ENCODE results near the gene MAPRE3.
A peak's percentile ranks its signal among the peaks of the same experiment; 100 is the strongest.
"Not testable (repeated sequence)": the region's sequence is repeated elsewhere in the genome, so short reads cannot be mapped to it uniquely, and the experiment has no call there.

Gene MAPRE3
- total RNA-seq, result 2.2 to 5.2 (median 3.6) reads per million in 4 donors

DNA sequence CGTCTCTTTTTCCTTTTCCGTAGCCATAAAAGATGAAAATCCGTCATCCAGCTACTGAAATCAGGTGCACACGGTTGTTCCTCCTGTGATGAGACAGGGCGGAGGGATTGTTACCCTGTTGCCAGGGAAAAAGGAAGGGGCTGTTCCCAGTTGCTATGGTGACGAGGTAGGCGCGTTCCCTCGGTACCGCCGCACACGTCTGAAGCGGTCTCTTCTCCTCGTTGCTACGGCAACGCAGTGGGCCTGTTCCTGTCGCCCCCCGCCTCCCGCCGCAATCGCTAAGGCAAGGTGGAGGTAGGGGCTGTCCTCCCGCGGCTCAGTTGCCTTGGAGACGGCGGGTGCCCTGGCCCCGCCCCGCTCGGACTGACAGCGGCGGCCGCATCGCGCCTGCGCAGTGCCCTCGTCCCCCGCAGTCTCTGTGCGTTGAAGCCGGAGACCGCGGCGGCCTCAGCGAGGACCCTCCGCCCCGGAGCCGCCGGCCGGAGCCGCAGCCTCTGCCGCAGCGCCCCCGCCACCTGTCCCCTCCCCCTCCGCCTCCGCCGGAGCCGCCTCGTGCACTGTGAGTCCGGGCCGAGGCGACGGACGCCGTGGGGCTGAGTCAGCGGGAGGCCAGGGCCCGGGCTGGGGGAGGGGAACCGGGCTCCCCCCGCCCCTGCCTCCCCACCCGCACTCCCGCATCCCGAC lies at the start of gene MAPRE3:
Gene MAPRE3 (plus strand): TSS at position 394 of the 684 bp plus-strand sequence. CDS start 51,582 bp downstream, outside the sequence.
- DNase-seq, result peak; percentile 67 to 85 (median 78)

DNA sequence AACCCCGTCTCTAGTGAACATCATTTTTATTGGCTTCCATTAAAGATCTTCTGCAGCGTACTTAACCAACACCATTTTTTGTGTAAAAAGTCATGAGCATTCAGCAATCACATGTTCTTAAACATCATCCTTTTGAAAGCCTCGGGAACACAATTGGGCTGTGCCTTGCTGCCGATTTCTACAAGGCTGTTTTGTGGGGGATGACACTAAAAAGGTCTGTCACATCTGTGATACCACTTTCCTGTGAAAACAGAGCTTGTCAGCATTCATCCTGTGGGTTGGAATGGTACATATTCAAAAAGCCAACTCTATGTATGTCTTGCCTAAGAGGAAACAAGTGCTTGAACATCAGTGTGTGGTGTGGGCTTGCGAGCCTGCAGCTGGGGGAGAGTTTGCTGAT lies 49.1 kb upstream of the MAPRE3 start:
- no peak for DNase-seq

DNA sequence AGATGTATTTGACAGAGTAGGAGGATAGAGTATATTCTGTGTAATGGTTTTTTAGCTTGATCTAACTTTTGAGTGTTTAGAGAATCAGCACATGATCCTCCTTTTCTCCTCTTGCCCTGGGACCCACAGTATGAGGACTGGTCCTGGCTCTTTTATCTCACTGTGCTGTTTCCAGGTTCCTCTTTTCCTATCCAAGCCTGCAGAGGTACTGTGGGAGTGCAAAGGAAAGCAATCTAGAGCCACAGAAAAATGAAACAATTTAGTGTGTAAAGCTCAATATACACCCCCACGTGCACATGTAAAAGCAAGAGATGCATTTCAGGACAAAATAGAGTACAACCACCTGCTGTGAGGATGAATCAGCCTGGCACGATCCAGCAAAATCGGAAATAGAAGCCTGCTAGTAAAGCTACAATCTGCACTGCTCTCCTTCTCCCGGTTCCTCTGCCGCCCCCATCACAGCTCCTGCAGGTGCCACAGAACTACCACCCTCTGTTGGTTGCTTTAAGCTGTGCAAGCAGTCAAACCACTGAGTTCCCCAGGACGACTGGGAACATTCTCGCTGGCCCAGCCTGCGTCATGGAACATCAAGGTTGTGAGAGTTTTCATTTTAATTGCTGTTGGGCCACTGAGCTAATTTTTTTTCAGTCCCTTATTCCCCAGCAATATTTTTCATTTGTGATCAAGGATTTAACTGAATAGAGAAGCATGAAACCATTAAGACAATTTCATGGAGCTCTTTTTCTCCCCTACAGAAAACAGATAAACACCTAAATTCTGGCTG lies 47.8 kb upstream of the MAPRE3 start:
- DNase-seq, result peak in 3 of 5 donors; percentile 8 to 22 (median 8)

DNA sequence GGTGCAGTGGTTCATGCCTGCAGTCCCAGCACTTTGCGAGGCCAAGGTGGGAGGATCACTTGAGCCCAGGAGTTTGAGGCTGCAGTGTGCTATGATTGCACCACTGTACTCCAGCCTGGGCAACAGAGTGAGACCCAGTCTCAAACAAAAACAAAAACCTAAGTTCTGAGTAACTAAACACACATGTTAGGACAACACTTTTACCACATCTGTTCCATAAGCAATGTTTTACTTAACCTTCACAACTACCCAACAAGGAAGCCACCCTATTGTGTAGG lies 47.3 kb upstream of the MAPRE3 start:
- not testable (repeated sequence) for DNase-seq

DNA sequence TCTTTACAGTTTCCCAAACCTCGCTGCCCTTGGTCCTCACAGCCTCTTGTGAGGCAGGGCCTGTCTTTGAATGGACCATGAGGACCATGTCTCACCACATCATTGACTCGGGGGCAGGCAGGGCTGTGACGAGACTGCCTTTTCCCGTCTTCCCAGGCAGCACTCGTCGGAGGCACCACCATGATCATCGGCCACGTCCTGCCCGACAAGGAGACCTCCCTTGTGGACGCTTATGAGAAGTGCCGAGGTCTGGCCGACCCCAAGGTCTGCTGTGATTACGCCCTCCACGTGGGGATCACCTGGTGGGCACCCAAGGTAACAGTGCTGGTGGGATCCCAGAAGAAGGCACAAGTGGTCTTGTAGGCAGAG lies 45.7 kb upstream of the MAPRE3 start:
- DNase-seq, result no peak

DNA sequence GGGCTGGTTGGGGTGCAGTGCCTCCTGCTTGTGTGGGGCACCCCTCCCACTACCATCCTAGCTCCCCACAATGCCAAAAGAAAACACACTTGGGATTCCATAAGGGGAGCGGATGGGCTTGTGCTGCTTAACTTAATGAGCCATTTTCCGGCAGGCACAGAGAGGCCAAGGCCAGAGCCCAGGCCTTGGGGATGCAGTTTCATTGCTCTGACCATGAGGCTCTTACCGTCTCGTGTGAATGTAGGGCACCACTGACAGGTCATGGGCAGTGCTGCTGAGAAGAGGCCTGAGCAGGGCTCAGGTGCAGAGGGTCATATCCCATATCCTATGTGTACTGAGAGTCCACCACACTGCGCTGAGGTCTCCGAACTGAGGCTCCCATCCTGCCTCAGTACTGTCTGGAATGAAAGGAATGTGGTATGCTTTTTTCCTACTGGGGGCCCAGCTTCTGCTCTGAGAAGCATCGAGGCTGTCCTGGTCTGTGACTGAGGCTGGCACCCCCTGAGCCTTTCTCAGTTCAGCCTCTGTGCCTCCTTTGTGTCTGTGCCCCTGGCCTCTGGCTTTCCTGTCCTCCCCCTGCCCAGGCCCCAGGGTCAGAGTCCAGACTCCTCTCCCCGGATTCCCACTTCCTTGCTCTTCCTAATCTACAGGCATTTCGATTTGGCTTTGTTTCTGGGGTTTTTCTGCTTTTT lies 45.2 kb upstream of the MAPRE3 start:
- DNase-seq, result no peak

DNA sequence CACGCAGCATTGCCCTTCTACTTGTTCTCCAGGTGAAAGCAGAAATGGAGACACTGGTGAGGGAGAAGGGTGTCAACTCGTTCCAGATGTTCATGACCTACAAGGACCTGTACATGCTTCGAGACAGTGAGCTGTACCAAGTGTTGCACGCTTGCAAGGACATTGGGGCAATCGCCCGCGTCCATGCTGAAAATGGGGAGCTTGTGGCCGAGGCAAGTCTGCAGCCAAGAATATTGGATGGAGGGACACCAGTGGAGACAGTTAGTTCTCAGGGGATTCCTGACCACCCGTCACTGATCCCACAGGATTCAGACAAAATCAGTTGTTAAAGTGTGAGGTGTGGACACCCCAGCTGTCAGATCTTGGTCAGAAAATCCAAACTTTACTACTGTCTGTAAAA lies 43.2 kb upstream of the MAPRE3 start:
- no peak for DNase-seq

DNA sequence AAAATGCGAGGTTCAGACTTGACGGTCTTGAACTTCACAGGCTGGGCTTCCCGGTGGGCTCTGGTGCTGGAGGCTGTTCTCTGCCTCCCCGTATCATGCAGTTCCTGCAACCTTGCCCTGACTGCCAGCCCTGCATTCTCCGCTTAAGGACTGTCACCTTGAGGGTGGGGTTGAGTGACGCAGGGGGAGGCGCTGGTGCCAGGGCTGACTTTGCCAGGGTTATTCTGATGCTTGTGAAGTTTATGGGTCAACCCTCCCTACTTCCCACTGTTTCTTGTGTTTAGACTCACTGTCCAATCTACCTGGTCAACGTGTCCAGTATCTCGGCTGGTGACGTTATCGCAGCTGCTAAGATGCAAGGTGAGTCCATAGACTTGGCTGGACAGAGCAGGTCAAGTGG lies 37.5 kb upstream of the MAPRE3 start:
- DNase-seq, result no peak

DNA sequence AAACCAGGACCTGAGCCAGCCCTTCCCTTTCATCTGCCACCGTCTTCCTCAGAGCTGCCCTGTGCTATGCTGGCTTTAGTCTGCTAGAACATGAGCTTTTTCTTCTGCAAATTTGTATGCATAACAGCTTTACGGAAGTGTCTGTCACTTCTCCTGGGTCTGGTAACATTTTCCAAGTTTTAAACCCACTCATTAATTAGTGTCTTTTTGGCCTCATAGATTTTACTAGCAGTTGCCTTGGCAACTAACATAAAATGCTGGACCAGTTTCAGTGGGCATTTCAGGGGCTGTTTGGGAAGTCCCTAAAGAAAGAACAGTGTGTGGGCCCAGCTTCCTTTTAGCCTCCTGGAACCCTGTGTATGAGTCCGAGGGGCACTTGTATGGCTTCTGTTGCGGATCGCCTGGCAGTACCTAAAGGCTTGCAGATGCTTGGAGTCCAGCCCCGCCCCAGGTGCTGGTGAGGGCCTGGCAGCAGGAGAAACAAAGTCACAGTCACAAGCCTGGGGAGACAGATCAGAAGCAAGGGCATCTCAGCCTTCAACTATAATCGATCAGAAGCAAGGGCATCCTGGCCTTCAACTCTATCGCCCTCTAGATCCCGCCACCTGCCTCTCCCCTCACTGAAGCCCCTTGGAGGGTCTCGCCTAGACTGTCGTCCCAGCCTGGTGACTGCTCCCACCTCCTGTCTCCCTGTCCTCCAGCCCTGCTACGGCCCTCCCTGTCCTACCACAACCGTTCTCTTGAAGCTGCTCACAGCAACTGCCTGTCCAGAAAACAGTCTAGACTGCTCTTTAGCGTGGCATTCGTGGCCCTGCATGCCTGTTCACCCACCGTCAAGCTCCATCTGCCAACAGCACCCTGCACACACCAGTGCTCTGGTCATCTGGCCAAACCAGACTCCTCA lies 36.8 kb upstream of the MAPRE3 start:
- DNase-seq, result no peak

DNA sequence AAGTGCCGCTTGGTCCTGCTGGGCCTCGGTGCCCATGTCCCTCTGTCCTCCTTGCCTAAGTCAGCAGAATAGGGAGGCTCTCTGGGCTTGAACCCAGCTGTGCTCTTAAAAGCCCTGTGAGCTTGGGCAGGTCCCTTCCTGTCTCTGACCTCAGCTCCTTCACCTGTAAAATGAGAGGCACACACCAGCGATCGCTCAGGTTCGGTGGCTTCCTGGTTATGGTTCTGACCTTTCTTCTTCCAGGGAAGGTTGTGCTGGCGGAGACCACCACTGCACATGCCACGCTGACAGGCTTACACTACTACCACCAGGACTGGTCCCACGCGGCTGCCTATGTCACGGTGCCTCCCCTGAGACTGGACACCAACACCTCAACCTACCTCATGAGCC lies 36.1 kb upstream of the MAPRE3 start:
- no peak for DNase-seq

DNA sequence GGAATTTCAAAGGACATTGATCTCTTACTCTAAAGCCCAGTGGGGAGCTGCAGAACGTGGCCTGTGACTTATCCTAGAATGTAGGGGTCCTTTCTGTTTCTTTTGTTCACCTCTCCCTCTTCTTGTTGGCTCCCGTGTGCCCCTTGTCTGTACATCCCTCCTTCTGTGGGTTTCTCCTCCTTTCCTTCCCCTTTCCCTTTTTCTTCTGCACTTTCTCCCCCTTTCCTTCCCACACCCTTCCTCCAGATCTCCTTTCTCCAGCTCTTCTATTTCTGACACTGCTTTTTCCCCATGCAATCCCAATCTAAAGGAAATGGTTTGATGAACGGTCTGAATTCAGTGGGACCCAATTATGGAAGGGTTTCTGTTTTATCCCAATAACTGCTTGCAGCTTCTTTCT lies 35.5 kb upstream of the MAPRE3 start:
- no peak for DNase-seq

DNA sequence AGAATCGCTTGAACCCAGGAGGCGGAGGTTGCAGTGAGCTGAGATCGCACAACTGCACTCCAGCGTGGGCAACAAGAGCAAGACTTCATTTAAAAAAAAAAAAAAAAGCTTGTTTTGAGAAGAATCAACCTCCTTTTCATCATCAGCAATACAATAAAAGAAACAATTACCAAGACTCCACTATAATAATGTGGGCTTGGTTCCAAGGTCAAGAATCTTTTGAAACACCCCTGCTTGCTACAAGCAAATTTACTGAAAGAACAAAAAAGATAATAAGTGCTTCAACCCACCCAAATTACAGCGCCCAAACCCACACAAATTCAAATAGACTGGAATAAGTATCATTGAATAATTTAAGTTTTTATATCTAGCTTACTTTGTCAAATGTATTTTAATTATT lies 33.6 kb upstream of the MAPRE3 start:
- DNase-seq, result no peak

DNA sequence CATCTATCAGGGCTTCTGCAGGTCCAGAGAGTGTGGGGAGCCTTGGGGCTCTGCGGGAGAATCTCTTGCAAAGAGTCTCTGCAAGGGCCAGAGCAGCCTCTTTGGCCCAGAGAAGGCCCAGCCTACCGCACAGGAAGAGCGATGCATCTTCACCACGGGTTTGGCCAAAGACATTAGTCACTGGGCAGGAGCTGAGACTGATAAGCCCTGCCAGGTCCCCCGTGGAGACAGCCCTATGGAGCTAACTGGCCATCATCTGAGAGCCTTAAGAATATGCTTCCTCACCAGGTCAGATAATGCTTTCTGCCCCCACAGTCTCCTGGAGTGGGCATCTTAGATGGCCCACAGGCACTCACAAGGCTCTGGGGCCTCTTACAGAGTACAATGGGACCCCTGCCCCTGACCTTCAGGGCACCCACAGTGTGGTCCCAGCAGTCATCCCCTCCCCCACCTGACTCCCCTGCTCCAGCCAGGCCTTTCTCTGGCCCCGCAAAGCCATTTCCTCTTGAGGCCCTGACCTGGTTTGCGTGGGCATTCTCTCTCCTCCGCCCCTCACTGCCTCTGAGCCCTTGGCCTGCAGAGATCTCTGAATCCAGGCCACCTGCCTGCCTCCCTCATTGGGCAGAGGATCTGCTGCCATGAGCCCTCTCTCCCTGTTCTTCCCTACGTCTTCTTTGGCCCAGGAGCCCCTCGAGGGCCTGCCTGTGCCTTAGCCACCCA lies 31.9 kb upstream of the MAPRE3 start:
- DNase-seq, result no peak

DNA sequence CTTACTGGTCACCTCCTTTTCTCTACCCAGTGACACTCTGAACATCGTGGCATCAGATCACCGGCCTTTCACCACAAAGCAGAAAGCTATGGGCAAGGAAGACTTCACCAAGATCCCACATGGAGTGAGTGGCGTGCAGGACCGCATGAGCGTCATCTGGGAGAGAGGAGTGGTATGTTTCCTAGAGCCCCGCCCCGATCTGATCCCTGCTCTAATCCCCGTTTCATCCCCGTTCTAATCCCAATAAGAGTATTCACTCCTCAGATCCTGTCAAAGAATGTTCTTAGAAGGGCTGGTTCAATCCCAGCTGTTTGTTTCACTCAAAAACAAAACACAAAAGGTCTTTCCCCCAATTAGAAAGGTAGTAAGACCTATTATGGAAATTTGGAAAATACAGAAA lies 30.4 kb upstream of the MAPRE3 start:
- no peak for DNase-seq

DNA sequence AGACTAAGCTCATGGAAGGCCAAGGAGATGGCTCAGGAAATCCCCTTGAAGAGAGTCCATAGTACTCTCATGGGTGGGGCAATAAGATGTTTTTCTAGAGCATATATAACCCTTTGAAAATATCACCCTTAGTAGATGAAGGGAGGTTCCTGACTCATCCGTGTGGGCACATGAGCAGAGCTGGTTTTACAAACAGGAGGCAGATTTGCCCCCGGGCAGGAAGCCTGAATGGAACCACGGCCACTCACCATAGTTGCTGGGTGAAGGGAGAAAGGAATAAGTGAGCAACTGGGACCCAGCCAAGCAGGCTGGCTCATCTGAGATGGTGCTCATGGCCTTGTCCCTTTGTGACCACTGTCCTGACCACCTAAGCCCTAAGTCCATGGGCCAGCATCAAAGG lies 29.0 kb upstream of the MAPRE3 start:
- no peak for DNase-seq

DNA sequence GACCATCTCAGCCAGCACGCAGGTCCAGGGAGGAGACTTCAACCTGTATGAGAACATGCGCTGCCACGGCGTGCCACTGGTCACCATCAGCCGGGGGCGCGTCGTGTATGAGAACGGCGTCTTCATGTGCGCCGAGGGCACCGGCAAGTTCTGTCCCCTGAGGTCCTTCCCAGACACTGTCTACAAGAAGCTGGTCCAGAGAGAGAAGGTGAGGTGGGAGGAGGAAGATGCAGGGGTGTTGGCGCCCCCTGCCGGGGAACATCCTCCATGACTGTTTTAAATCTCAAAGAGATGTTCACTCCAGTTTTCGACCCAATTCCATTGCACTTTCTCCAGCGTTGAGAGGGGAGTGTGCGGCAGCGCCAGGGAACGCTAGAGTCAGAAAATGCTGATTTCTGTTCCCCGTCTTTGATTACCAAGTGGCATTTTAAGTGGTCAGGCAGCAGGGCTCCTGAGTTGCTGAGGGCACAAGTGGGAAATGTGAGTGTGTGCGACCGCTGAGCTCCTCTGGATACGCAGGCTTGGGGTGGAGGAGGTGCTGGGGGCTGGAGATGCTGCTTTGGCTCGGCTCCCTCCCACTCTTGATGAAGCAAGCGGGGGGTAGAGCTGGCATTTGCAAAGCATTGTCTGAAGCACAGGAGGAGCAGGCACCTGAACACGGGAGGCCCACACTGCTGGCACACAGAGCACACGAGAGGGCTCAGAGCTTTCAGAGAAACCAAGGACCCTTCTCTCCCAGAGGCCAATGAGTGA lies 27.7 kb upstream of the MAPRE3 start:
- DNase-seq, result peak in 4 of 5 donors; percentile 27 to 55 (median 37)

DNA sequence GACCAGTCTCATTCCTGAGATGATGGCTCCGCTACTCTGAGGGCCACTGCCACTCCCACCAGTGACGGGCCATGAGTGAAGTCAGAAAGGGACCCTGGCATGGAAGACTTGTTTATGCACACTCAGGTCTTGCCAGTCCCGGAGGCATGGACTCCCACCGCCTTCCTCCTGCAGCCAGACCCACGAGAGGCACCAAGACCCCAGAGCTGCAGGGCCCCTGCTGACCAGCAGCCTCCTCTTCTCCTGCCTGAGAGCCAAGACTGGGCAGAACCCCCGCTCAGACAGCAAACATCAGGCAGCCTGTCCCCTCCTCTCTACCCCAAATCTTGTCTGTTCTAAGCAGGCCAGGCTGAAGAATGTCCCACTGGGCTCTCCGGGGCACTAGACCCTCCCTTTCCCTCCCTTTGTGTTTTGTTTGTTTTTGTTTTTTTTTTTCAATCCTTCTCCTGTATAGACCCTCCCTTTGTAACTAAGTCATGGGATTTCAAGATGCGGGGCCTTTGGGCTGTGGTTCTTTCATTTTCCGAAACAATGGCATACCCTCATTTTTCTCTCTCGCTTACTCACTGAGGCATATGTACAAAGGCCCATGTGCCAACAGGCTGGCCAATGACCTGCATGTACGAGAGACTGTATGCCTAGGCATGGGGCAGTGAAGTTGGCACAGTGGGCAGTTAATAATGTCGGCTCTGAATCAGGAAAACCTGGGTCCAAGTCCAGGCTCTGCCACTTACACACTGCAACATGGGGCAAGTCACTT lies 24.3 kb upstream of the MAPRE3 start:
- DNase-seq, result no peak

DNA sequence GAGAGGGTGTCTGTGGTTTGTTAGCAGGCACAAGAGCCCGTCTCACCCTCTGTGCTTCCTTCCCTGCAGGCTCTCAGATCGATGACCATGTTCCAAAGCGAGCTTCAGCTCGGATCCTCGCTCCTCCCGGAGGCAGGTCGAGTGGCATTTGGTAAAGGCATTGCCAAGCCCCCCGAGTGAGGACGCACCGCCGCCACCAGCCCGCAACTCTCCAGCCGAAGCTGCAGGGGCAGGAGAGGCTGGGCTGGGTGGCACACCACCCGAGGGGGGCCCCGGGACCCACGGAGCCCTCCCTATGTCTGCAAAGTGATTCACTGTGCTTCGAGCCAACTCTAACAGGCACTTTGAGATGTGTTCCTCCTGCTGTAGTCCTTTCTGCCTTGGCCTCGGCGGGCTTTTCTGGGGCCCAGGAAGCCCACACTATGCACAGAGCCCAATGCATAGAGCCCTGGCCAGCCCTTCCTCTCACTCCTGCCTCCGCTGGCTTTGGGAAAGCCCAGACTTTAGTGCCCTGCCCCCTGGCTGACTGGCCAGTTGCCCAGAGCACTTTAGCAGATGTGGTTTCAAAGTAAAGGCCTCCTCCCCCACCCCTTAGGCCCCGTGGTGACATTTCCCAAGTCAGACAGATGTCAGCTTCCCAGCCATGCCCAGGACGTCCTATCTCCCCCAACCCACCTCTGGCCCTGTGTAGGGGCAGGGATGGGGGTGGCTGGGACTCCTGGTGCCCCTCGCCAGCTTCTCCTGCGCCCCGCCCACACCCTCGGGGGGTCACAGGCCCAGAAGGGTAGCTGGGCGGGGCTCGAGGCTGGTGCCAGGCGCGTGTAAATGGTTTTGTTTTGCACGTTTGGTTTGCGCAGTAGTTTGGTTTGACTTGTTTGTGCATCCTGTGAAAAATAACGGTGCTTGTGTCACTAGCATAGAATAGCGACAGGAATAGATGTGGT lies 23.3 kb upstream of the MAPRE3 start:
- DNase-seq, result no peak

DNA sequence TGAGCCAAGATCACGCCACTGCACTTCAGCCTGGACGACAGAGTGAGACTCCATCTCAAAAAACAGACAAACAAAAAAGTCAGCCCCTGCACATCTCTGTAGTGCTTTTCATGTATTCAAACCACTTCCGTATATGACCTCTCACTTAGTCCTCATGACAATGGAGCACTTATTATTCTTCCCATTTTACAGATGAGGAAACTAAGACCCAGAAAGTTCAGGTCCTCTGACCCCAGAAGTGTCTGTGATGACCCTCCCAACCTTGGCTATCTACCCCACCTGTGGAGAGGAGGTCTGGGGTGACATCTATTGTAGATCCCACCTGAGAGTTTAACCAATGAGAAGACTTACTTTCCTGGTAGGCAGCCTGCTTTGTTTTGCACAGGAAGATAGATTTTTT lies 21.6 kb upstream of the MAPRE3 start:
- DNase-seq, result no peak

DNA sequence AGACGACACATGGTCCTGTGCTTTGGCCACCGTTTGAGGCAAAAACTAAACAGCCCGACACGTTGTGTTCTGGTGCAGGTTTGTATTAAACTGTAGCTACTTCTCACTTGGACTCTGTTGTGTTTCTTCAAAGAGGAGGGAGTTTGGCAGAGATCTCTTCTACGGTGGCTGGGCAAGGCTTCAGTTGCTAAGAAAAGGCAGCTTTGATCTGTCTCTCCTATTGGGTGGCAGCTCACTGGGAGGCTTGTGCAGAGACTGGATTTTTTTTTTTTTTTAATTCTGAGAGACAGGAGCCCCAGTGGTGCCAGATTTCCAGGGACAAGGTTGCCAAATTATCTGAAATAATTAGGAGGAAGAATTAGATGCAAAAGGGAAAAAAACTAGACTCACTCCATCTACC lies 20.2 kb upstream of the MAPRE3 start:
- DNase-seq, result no peak
